Keratinocyte (primary cell): ENCODE results near the gene SIK3. TPM values are rescaled to one million over a fixed set of nuclear protein-coding genes. Genes with fewer than 3 reads are reported as not detected.

Source experiments
- DNase-seq: peaks from one replicate; pipeline ENCODE4 v3.0.0-alpha.2; 2011; ENCODE audit warnings: low read depth, missing footprints, low spot score
- FAIRE-seq: peaks from 2 replicates; lab custom pipeline; 2011; peaks lifted over from hg19 to GRCh38; lab: Jason Lieb, UNC
- H2AFZ ChIP-seq: 2 replicates; pipeline ENCODE4 v1.6.0; 2012; ENCODE audit warnings: low read length, control low read depth, inconsistent platforms; ENCODE audit not compliant: control insufficient read depth
- H3K27ac ChIP-seq: 2 replicates; pipeline ENCODE4 v1.5.1; 2011; ENCODE audit warnings: low read length; ENCODE audit not compliant: control insufficient read depth, insufficient read depth
- H3K27me3 ChIP-seq: 3 replicates; pipeline ENCODE4 v1.6.0; 2011; ENCODE audit warnings: low read length; ENCODE audit not compliant: control insufficient read depth, insufficient read depth; ENCODE audit errors: extremely low read depth
- H3K36me3 ChIP-seq, 2 experiments: 2 replicates in 1 of 2; 3 replicates in 1 of 2; pipeline ENCODE4 v1.5.1; 2011; ENCODE audit warnings: low read length in 2 of 2, mild to moderate bottlenecking in 1 of 2; ENCODE audit not compliant: control insufficient read depth in 2 of 2, insufficient read depth in 2 of 2; ENCODE audit errors: extremely low read depth in 1 of 2
- H3K4me1 ChIP-seq: 3 replicates; pipeline ENCODE4 v1.5.1; 2011; ENCODE audit warnings: low read length; ENCODE audit not compliant: control insufficient read depth, insufficient read depth; ENCODE audit errors: extremely low read depth
- H3K4me2 ChIP-seq: 3 replicates; pipeline ENCODE4 v1.6.0; 2011; ENCODE audit warnings: low read depth, low read length; ENCODE audit not compliant: control insufficient read depth, insufficient read depth; ENCODE audit errors: extremely low read depth
- H3K4me3 ChIP-seq, 3 experiments: fragments of 200-600 bp in 1 of 3; sonication (generic) in 1 of 3; 2 replicates in 2 of 3; 3 replicates in 1 of 3; pipeline ENCODE4 v1.5.1; 2011 to 2016; ENCODE audit warnings: low read length in 3 of 3, mild to moderate bottlenecking in 3 of 3, control low read depth in 2 of 3, inconsistent platforms in 1 of 3, low read depth in 1 of 3, mixed read lengths in 1 of 3, mixed run types in 1 of 3, moderate library complexity in 1 of 3; ENCODE audit not compliant: control insufficient read depth in 2 of 3, insufficient read depth in 2 of 3; ENCODE audit errors: extremely low read depth in 1 of 3
- H3K79me2 ChIP-seq: 2 replicates; pipeline ENCODE4 v1.6.0; 2012; ENCODE audit warnings: low read length; ENCODE audit not compliant: control insufficient read depth, insufficient read depth
- H3K9ac ChIP-seq: 3 replicates; pipeline ENCODE4 v1.6.0; 2011; ENCODE audit warnings: low read length; ENCODE audit not compliant: control insufficient read depth, insufficient read depth; ENCODE audit errors: extremely low read depth
- H3K9me1 ChIP-seq: 3 replicates; pipeline ENCODE4 v1.6.0; 2011; ENCODE audit warnings: low read length; ENCODE audit not compliant: control insufficient read depth, insufficient read depth; ENCODE audit errors: extremely low read depth
- H3K9me3 ChIP-seq: 2 replicates; pipeline ENCODE4 v1.5.1; 2012; ENCODE audit warnings: low read depth, low read length; ENCODE audit not compliant: control insufficient read depth
- H4K20me1 ChIP-seq: 3 replicates; pipeline ENCODE4 v1.6.0; 2011; ENCODE audit warnings: low read length; ENCODE audit not compliant: control insufficient read depth, insufficient read depth; ENCODE audit errors: extremely low read depth
- CTCF ChIP-seq, 3 experiments: IDR thresholded peaks in 1 of 3; conservative IDR thresholded peaks in 1 of 3; optimal IDR thresholded peaks in 1 of 3; 2 replicates in 2 of 3; 3 replicates in 1 of 3; pipeline versions ENCODE3 to v1.5.1; 2011; ENCODE audit warnings: low read length in 3 of 3, mild to moderate bottlenecking in 3 of 3, moderate library complexity in 2 of 3, control low read depth in 1 of 3, inconsistent platforms in 1 of 3; ENCODE audit not compliant: insufficient read depth in 2 of 3; ENCODE audit errors: extremely low read depth in 1 of 3
- EZH2 ChIP-seq: IDR thresholded peaks from one replicate; pipeline ENCODE4 v1.6.1; 2012; ENCODE audit warnings: inconsistent platforms, mild to moderate bottlenecking, low read length, moderate library complexity
- dilution Hi-C: fragments of 300-500 bp; cut with MboI; formaldehyde crosslinking; loops from one replicate; pipeline ENCODE4 v1.7.0; 2020; ENCODE audit warnings: low sequenced_read_pairs; ENCODE audit not compliant: extremely low pct_ligation_motif_present
- polyA plus RNA-seq, 5 experiments: library from polyadenylated mRNA; depleted of rRNA in 3 of 5; stranded (reverse) in 3 of 5; stranded (forward) in 1 of 5; unstranded in 1 of 5; fragments of >200 nt; gene quantifications; 1 replicate in 1 of 5; 2 replicates in 3 of 5; 3 replicates in 1 of 5; pipeline versions ENCODE4 v1.2.1 to v1.2.3, GENCODE V29; 2011 to 2012; ENCODE audit warnings: missing spikeins in 2 of 5, low read depth in 1 of 5, low replicate concordance in 1 of 5

SIK3 gene
- polyA plus RNA-seq, 1 donor (not counting 4 experiments of a cell fraction or from before 2014, with no cell fraction given) = 8.2 TPM

GRCh38 chr11:116962108-116962507, 136.1 kb downstream of the SIK3 start:
- no peak overlapping the region for H3K4me2 ChIP-seq
- H4K20me1 ChIP-seq = peaks cover 2% of the 10 kb centered on the region
- peak overlapping the region; percentile 4 for H3K27ac ChIP-seq
- no peak overlapping the region for H3K9ac ChIP-seq
- no peak for TF ChIP-seq CTCF (optimal IDR thresholded peaks at IDR 0.05 in 1 of 3, IDR thresholded peaks at IDR 0.05 in 1 of 3, conservative IDR thresholded peaks at IDR 0.05 in 1 of 3; ENCODE audit: extremely low read depth in 1 of 3, insufficient read depth in 2 of 3, low read length in 3 of 3)
- TF ChIP-seq EZH2 = no peak
- peaks cover 41% of the 10 kb centered on the region for H3K79me2 ChIP-seq
- no peaks in the 10 kb centered on the region for H3K9me1 ChIP-seq
- no peak for FAIRE-seq
- dilution Hi-C loops = no loop called here
- no peak overlapping the region for H3K4me3 ChIP-seq
- no peaks in the 10 kb centered on the region for H3K36me3 ChIP-seq
- peaks cover 28% of the 10 kb centered on the region for H3K4me1 ChIP-seq
- no peak for DNase-seq
- H3K9me3 ChIP-seq = no peaks in the 10 kb centered on the region
- no peaks in the 10 kb centered on the region for H3K27me3 ChIP-seq
- no peak overlapping the region for H2AFZ ChIP-seq

GRCh38 chr11:116960930-116961329, 137.3 kb downstream of the SIK3 start:
- no peaks in the 10 kb centered on the region for H3K9me3 ChIP-seq
- H3K4me1 ChIP-seq = peaks cover 28% of the 10 kb centered on the region
- dilution Hi-C loops = no loop called here
- FAIRE-seq (peak; percentile 92), DNase-seq (peak; percentile 28)
- H3K27me3 ChIP-seq = no peaks in the 10 kb centered on the region
- H3K9me1 ChIP-seq = no peaks in the 10 kb centered on the region
- peaks cover 2% of the 10 kb centered on the region for H4K20me1 ChIP-seq
- peaks cover 1% of the 10 kb centered on the region in 2 experiments for H3K36me3 ChIP-seq
- H3K4me3 ChIP-seq = peak overlapping the region in 1 of 3 experiments; percentile 7
- H2AFZ ChIP-seq = no peak overlapping the region
- peak overlapping the region; percentile 11 for H3K4me2 ChIP-seq
- TF ChIP-seq EZH2 (no peak), CTCF (optimal IDR thresholded peaks at IDR 0.05 in 1 of 3, IDR thresholded peaks at IDR 0.05 in 1 of 3, conservative IDR thresholded peaks at IDR 0.05 in 1 of 3; ENCODE audit: extremely low read depth in 1 of 3, insufficient read depth in 2 of 3, low read length in 3 of 3) (no peak)
- peak overlapping the region; percentile 42 for H3K27ac ChIP-seq
- H3K79me2 ChIP-seq = peaks cover 39% of the 10 kb centered on the region
- H3K9ac ChIP-seq = peak overlapping the region; percentile 6
